HG02970 (cell line): Measurements from ENCODE around the gene N4BP2.
"Not testable (repeated sequence)": the region's sequence is repeated elsewhere in the genome, so short reads cannot be mapped to it uniquely, and the experiment has no call there.

Experiments used
- ATAC-seq: cut with Tn5 transposase; IDR thresholded peaks from one replicate; pipeline ENCODE4 v1.9.1; 2021; ENCODE audit warnings: mild to moderate bottlenecking, moderate library complexity, moderate number of reproducible peaks; ENCODE audit not compliant: unreplicated experiment, low FRiP score

N4BP2 gene

GRCh38 chr4:40086421-40086820 is 29.8 kb downstream of the N4BP2 start:
- ATAC-seq, result no peak

GRCh38 chr4:40087799-40088366 is 31.2 kb downstream of the N4BP2 start:
- ATAC-seq, result no peak

- not testable (repeated sequence) for ATAC-seq
Measured at GRCh38 chr4:40093400-40093799, 36.8 kb downstream of the N4BP2 start.

- no peak for ATAC-seq
Measured at GRCh38 chr4:40099010-40099409, 42.4 kb downstream of the N4BP2 start.

GRCh38 chr4:40107150-40107549 is 50.5 kb downstream of the N4BP2 start:
- not testable (repeated sequence) for ATAC-seq

- ATAC-seq, result no peak
Measured at GRCh38 chr4:40112027-40112792, 55.6 kb downstream of the N4BP2 start.

- ATAC-seq, result no peak
Measured at GRCh38 chr4:40114206-40114605, 57.6 kb downstream of the N4BP2 start.

GRCh38 chr4:40118861-40119260 is 62.2 kb downstream of the N4BP2 start:
- ATAC-seq, result no peak

GRCh38 chr4:40119344-40119743 is 62.7 kb downstream of the N4BP2 start:
- ATAC-seq, result no peak

- ATAC-seq, result no peak
Measured at GRCh38 chr4:40121515-40121914, 64.9 kb downstream of the N4BP2 start.

- no peak for ATAC-seq
Measured at GRCh38 chr4:40122941-40123340, 66.3 kb downstream of the N4BP2 start.

GRCh38 chr4:40124690-40125089 is 68.0 kb downstream of the N4BP2 start:
- no peak for ATAC-seq

- ATAC-seq, result no peak
Measured at GRCh38 chr4:40130401-40131036, 73.9 kb downstream of the N4BP2 start.

- no peak for ATAC-seq
Measured at GRCh38 chr4:40132816-40133215, 76.2 kb downstream of the N4BP2 start.

GRCh38 chr4:40134206-40134917 is 77.7 kb downstream of the N4BP2 start:
- ATAC-seq, result no peak

- ATAC-seq, result not testable (repeated sequence)
Measured at GRCh38 chr4:40136202-40136601, 79.6 kb downstream of the N4BP2 start.

GRCh38 chr4:40140196-40140595 is 83.5 kb downstream of the N4BP2 start:
- ATAC-seq, result no peak

GRCh38 chr4:40140597-40140996 is 83.9 kb downstream of the N4BP2 start:
- not testable (repeated sequence) for ATAC-seq

- no peak for ATAC-seq
Measured at GRCh38 chr4:40143926-40144508, 87.4 kb downstream of the N4BP2 start.

- no peak for ATAC-seq
Measured at GRCh38 chr4:40144716-40145115, 88.1 kb downstream of the N4BP2 start.

GRCh38 chr4:40147490-40147889 is 90.8 kb downstream of the N4BP2 start:
- not testable (repeated sequence) for ATAC-seq
